Spleen (tissue), 7 donors: Measurements from ENCODE around the gene NPC1.

Experiments
- POLR2A ChIP-seq, 3 donors: fragments of 450-650 bp; IDR thresholded peaks; one replicate each; pipeline ENCODE4 v1.5.1; 2017; ENCODE audit warnings: antibody characterized with exemption in 3 of 3, mild to moderate bottlenecking in 1 of 3
- POLR2AphosphoS5 ChIP-seq, 3 donors: sonication (generic); formaldehyde crosslinking; IDR thresholded peaks; one replicate each; pipeline ENCODE4 v1.5.1; 2017; ENCODE audit warnings: antibody characterized with exemption in 3 of 3
- TF ChIP-seq, protein P1 (sequence below), 11 experiments: fragments of 200-600 bp in 7 of 11; fragments of 450-650 bp in 4 of 11; sonication (generic) in 4 of 11; IDR thresholded peaks in 8 of 11; conservative IDR thresholded peaks in 3 of 11; 1 replicate in 7 of 11; 2 replicates in 4 of 11; pipeline versions ENCODE4 v1.4.0 to v1.8.0; 2016 to 2021; ENCODE audit warnings: antibody characterized with exemption in 11 of 11, inconsistent platforms in 4 of 11, mild to moderate bottlenecking in 1 of 11
- donor health status: DM: no; HTN: no; CAD: no; lungs with moderate emphysema.
- donor health status: DM: no; HTN: no; CAD: no.
- donor health status: DM: no; HTN: no; CAD: no.

DNA sequence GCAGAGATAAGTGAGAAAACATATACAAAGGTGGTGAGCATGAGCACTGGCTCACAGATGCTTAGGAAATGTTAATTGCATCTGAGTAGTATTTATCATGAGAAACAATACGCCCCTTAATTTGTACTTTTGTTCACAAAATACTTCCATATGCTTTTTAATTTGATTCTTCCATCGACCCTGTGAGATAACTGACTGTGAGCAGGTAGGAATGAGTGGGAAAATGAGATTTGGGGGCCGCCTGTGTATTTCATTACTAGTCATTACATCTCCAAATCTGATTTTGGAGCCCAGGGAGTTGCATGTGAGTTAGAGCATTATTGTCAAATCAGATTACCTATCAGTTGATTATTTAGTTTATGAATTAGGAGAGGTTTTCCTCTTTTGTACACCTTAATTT is 36.7 kb upstream of the NPC1 start:
- TF ChIP-seq, protein P1, sequence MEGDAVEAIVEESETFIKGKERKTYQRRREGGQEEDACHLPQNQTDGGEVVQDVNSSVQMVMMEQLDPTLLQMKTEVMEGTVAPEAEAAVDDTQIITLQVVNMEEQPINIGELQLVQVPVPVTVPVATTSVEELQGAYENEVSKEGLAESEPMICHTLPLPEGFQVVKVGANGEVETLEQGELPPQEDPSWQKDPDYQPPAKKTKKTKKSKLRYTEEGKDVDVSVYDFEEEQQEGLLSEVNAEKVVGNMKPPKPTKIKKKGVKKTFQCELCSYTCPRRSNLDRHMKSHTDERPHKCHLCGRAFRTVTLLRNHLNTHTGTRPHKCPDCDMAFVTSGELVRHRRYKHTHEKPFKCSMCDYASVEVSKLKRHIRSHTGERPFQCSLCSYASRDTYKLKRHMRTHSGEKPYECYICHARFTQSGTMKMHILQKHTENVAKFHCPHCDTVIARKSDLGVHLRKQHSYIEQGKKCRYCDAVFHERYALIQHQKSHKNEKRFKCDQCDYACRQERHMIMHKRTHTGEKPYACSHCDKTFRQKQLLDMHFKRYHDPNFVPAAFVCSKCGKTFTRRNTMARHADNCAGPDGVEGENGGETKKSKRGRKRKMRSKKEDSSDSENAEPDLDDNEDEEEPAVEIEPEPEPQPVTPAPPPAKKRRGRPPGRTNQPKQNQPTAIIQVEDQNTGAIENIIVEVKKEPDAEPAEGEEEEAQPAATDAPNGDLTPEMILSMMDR (IDR thresholded peaks at IDR 0.05 in 8 of 11, conservative IDR thresholded peaks at IDR 0.05 in 3 of 11) = no peak
- TF ChIP-seq POLR2AphosphoS5 (IDR thresholded peaks at IDR 0.05) = no peak
- TF ChIP-seq POLR2A (IDR thresholded peaks at IDR 0.05) = no peak
